ENCODE results near the gene BPHL. TPM values are rescaled to one million over a fixed set of nuclear protein-coding genes. Genes with fewer than 3 reads are reported as not detected.
A peak's percentile ranks its signal among the peaks of the same experiment; 100 is the strongest.
"Not testable (repeated sequence)": the region's sequence is repeated elsewhere in the genome, so short reads cannot be mapped to it uniquely, and the experiment has no call there.

The BPHL gene
- total RNA-seq, 4 donors from 2014 or later, result 6.3 to 8.3 (median 7.3) TPM

GRCh38 chr6:3175715-3176402 is 57.3 kb downstream of the BPHL start:
- H3K4me1 ChIP-seq, result no peaks in the 10 kb centered on the region
- H3K27me3 ChIP-seq, result peaks cover 0 to 3% (median 0%) of the 10 kb centered on the region in 4 donors
- intact Hi-C loops (cut with DNase I), result no loop called here
- no peak overlapping the region for H3K27ac ChIP-seq (replicated peaks in 1 of 4)
- no peaks in the 10 kb centered on the region for H3K9me3 ChIP-seq
- no peak for TF ChIP-seq POLR2AphosphoS5 (IDR thresholded peaks at IDR 0.05)
- TF ChIP-seq EP300 (IDR thresholded peaks at IDR 0.05), result no peak
- TF ChIP-seq POLR2A (IDR thresholded peaks at IDR 0.05; ENCODE audit: low read depth), result no peak
- TF ChIP-seq CTCF (IDR thresholded peaks at IDR 0.05), result no peak
- 77% methylated on average over 11 of the region's 11 CpGs for WGBS
- no peak for DNase-seq (ENCODE audit: extremely low spot score)
- no peaks in the 10 kb centered on the region for H3K36me3 ChIP-seq
- H3K4me3 ChIP-seq, result no peak overlapping the region

- Histone ChIP-seq H3K4me3 (no peak overlapping the region), H3K4me1 (no peaks in the 10 kb centered on the region), H3K9me3 (no peaks in the 10 kb centered on the region), H3K27ac (replicated peaks in 1 of 4) (no peak overlapping the region), H3K36me3 (no peaks in the 10 kb centered on the region), H3K27me3 (peaks cover 0 to 3% (median 0%) of the 10 kb centered on the region in 4 donors)
- TF ChIP-seq CTCF (IDR thresholded peaks at IDR 0.05) (no peak), POLR2AphosphoS5 (IDR thresholded peaks at IDR 0.05) (no peak), POLR2A (IDR thresholded peaks at IDR 0.05; ENCODE audit: low read depth) (no peak), EP300 (IDR thresholded peaks at IDR 0.05) (no peak)
- no peak for DNase-seq (ENCODE audit: extremely low spot score)
- WGBS, result 93% methylated on average over 14 of the region's 22 CpGs
- intact Hi-C loops (cut with DNase I), result no loop called here
Measured at GRCh38 chr6:3176562-3177355, 58.2 kb downstream of the BPHL start.

GRCh38 chr6:3178666-3179065 is 60.2 kb downstream of the BPHL start:
- H3K9me3 ChIP-seq; H3K27ac ChIP-seq (replicated peaks in 1 of 4); H3K4me3 ChIP-seq; H3K36me3 ChIP-seq; H3K4me1 ChIP-seq; H3K27me3 ChIP-seq; intact Hi-C loops (cut with DNase I); DNase-seq (ENCODE audit: extremely low spot score): not testable (repeated sequence)
- 100% methylated on average over 4 of the region's 8 CpGs for WGBS

- 83% methylated on average over 5 of the region's 8 CpGs for WGBS
- H3K27ac ChIP-seq (replicated peaks in 1 of 4); intact Hi-C loops (cut with DNase I); H3K9me3 ChIP-seq; H3K4me1 ChIP-seq; H3K36me3 ChIP-seq; H3K27me3 ChIP-seq; DNase-seq (ENCODE audit: extremely low spot score): not testable (repeated sequence)
- H3K4me3 ChIP-seq, result peak overlapping the region in 3 of 4 donors; percentile 29 to 49 (median 34)
Measured at GRCh38 chr6:3179945-3180344, 61.4 kb downstream of the BPHL start.

GRCh38 chr6:3181105-3181504 is 62.6 kb downstream of the BPHL start:
- H3K27ac ChIP-seq (replicated peaks in 1 of 4), result no peak overlapping the region
- WGBS, result 79% methylated on average over 2 of the region's 2 CpGs
- TF ChIP-seq POLR2A (IDR thresholded peaks at IDR 0.05; ENCODE audit: low read depth) (no peak), POLR2AphosphoS5 (IDR thresholded peaks at IDR 0.05) (no peak), CTCF (IDR thresholded peaks at IDR 0.05) (no peak), EP300 (IDR thresholded peaks at IDR 0.05) (no peak)
- H3K4me3 ChIP-seq, result no peak overlapping the region
- no peaks in the 10 kb centered on the region for H3K36me3 ChIP-seq
- intact Hi-C loops (cut with DNase I), result no loop called here
- DNase-seq (ENCODE audit: extremely low spot score), result no peak
- peaks cover 0 to 3% (median 0%) of the 10 kb centered on the region in 4 donors for H3K27me3 ChIP-seq
- H3K9me3 ChIP-seq, result no peaks in the 10 kb centered on the region
- no peaks in the 10 kb centered on the region for H3K4me1 ChIP-seq
